Natural killer cell (primary cell): ENCODE data around the gene GRK2. TPM values are rescaled to one million over a fixed set of nuclear protein-coding genes. Genes with fewer than 3 reads are reported as not detected.
A peak's percentile ranks its signal among the peaks of the same experiment; 100 is the strongest.

ENCODE experiments used
- ATAC-seq, 3 donors: fragments of 150-1000 bp in 2 of 3; fragments of 200-7000 bp in 1 of 3; cut with Tn5 transposase; 1 replicate in 1 of 3; 2 replicates in 2 of 3; pipeline ENCODE4 v1.10.0; 2021; ENCODE audit warnings: mild to moderate bottlenecking in 2 of 3, moderate library complexity in 2 of 3
- DNase-seq, 2 donors: peaks; one replicate each; pipeline versions ENCODE4 v3.0.0 to v3.0.0-alpha.2; 2013 to 2021; ENCODE audit warnings: mixed read lengths in 1 of 2
- H3K27ac ChIP-seq: one replicate; pipeline ENCODE4 v1.5.1; 2013; ENCODE audit warnings: mild to moderate bottlenecking, low read length
- H3K27me3 ChIP-seq: one replicate; pipeline ENCODE4 v1.6.1; 2013; ENCODE audit warnings: low read length; ENCODE audit not compliant: control insufficient read depth, insufficient read depth
- H3K36me3 ChIP-seq: one replicate; pipeline ENCODE4 v1.6.1; 2013; ENCODE audit warnings: low read length; ENCODE audit not compliant: control insufficient read depth, insufficient read depth
- H3K4me1 ChIP-seq: one replicate; pipeline ENCODE4 v1.6.1; 2013; ENCODE audit warnings: low read length; ENCODE audit not compliant: control insufficient read depth, insufficient read depth
- H3K4me3 ChIP-seq: one replicate; pipeline ENCODE4 v1.5.1; 2013; ENCODE audit warnings: low read length
- H3K9me3 ChIP-seq: one replicate; pipeline ENCODE4 v1.6.1; 2013; ENCODE audit warnings: low read length; ENCODE audit not compliant: control insufficient read depth, insufficient read depth
- H3K27ac Mint-ChIP-seq, 2 donors: one replicate each; pipeline ENCODE4 v1.8.0; 2022; ENCODE audit warnings: mild to moderate bottlenecking in 2 of 2, mixed read lengths in 2 of 2, moderate library complexity in 1 of 2
- H3K27me3 Mint-ChIP-seq, 2 donors: one replicate each; pipeline ENCODE4 v1.8.0; 2022; ENCODE audit warnings: low read depth in 2 of 2, mixed read lengths in 2 of 2
- H3K36me3 Mint-ChIP-seq: one replicate; pipeline ENCODE4 v1.8.0; 2022; ENCODE audit warnings: mixed read lengths
- H3K4me1 Mint-ChIP-seq, 2 donors: one replicate each; pipeline ENCODE4 v1.8.0; 2022; ENCODE audit warnings: mixed read lengths in 2 of 2
- H3K4me3 Mint-ChIP-seq: one replicate; pipeline ENCODE4 v1.8.0; 2022; ENCODE audit warnings: mild to moderate bottlenecking, moderate library complexity, mixed read lengths
- H3K9me3 Mint-ChIP-seq, 2 donors: one replicate each; pipeline ENCODE4 v1.8.0; 2022; ENCODE audit warnings: mixed read lengths in 2 of 2
- WGBS: methylation state at CpG from one replicate; pipeline ENCODE4 v1.1.7; 2013; ENCODE audit warnings: missing lambda C conversion rate; ENCODE audit not compliant: insufficient coverage; 5-methylcytosine and 5-hydroxymethylcytosine counted together
- intact Hi-C: fragments of 100-400 bp; cut with micrococcal nuclease; formaldehyde crosslinking; loops from one replicate; pipeline ENCODE4 v1.14.2; 2022
- total RNA-seq, 4 donors: library from RNA; stranded (reverse); fragments of 120-200 nt in 1 of 4; gene quantifications; one replicate each; pipeline versions ENCODE4 v1.2.3 to v1.2.4, GENCODE V29; 2013 to 2022
- TF ChIP-seq, protein P1 (sequence below): fragments of 200-600 bp; IDR thresholded peaks from one replicate; pipeline ENCODE4 v1.8.0; 2022; ENCODE audit warnings: antibody characterized with exemption

The GRK2 gene
- total RNA-seq, 3 donors from 2014 or later (not counting 1 experiment from before 2014, with no cell fraction given): 390 to 482 (median 441) TPM

- no peak overlapping the region for H3K27ac ChIP-seq
- Mint-ChIP-seq H3K4me3 (no peak overlapping the region), H3K27me3 (no peaks in the 10 kb centered on the region), H3K36me3 (peaks cover 40% of the 10 kb centered on the region), H3K27ac (peak overlapping the region in 1 of 2 donors; percentile 43), H3K9me3 (no peaks in the 10 kb centered on the region), H3K4me1 (peaks cover 34 to 39% of the 10 kb centered on the region in 2 donors)
- no peaks in the 10 kb centered on the region for H3K27me3 ChIP-seq
- ATAC-seq: no peak
- TF ChIP-seq, protein P1, sequence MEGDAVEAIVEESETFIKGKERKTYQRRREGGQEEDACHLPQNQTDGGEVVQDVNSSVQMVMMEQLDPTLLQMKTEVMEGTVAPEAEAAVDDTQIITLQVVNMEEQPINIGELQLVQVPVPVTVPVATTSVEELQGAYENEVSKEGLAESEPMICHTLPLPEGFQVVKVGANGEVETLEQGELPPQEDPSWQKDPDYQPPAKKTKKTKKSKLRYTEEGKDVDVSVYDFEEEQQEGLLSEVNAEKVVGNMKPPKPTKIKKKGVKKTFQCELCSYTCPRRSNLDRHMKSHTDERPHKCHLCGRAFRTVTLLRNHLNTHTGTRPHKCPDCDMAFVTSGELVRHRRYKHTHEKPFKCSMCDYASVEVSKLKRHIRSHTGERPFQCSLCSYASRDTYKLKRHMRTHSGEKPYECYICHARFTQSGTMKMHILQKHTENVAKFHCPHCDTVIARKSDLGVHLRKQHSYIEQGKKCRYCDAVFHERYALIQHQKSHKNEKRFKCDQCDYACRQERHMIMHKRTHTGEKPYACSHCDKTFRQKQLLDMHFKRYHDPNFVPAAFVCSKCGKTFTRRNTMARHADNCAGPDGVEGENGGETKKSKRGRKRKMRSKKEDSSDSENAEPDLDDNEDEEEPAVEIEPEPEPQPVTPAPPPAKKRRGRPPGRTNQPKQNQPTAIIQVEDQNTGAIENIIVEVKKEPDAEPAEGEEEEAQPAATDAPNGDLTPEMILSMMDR: no peak
- no peak for DNase-seq
- peaks cover 97% of the 10 kb centered on the region for H3K36me3 ChIP-seq
- H3K9me3 ChIP-seq: no peaks in the 10 kb centered on the region
- H3K4me1 ChIP-seq: peaks cover 12% of the 10 kb centered on the region
- intact Hi-C loops: no loop called here
- no peak overlapping the region for H3K4me3 ChIP-seq
These were observed 17.6 kb upstream of the GRK2 start for GRCh38 chr11:67248653-67249052.

DNA sequence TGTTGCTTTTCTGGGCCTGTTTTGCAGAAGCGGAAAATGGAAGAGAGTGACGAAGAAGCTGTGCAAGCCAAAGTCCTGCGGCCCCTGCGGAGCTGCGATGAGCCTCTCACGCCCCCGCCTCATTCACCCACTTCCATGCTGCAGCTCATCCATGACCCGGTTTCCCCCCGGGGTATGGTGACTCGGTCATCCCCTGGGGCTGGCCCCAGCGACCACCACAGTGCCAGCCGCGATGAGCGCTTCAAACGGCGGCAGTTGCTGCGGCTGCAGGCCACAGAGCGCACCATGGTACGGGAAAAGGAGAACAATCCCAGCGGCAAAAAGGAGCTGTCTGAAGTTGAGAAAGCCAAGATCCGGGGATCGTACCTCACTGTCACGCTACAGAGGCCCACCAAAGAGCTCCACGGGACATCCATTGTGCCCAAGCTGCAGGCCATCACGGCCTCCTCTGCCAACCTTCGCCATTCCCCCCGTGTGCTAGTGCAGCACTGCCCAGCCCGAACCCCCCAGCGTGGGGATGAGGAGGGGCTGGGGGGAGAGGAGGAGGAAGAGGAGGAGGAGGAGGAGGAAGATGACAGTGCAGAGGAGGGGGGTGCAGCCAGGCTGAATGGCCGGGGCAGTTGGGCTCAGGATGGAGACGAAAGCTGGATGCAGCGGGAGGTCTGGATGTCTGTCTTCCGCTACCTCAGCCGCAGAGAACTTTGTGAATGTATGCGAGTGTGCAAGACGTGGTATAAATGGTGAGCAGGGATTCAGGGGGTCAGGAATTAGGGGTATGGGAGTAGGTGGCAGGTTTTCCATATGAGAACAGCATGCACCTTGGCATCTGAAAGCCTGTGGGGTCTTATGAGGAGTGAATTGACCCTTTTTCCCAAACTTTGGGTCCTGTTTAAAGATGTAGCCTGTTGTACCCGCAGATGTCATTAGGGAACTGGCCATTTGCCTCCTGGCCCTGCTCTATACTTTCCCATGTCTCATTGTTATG, 15.9 kb upstream of the GRK2 start:
- H3K27me3 Mint-ChIP-seq: no peaks in the 10 kb centered on the region
- H3K4me3 Mint-ChIP-seq: no peak overlapping the region
- WGBS: 96% methylated on average over 37 of the region's 37 CpGs
- peaks cover 38 to 44% of the 10 kb centered on the region in 2 donors for H3K4me1 Mint-ChIP-seq
- intact Hi-C loops: loop anchor here (5.0 kb wide), 1 partner anchor 37 kb away; the partner anchor contains the start of gene ANKRD13D
- no peak for ATAC-seq
- no peaks in the 10 kb centered on the region for H3K9me3 Mint-ChIP-seq
- H3K27ac Mint-ChIP-seq: peak overlapping the region in 1 of 2 donors; percentile 38
- Histone ChIP-seq H3K36me3 (peaks cover 98% of the 10 kb centered on the region), H3K4me1 (peaks cover 18% of the 10 kb centered on the region), H3K27ac (no peak overlapping the region), H3K4me3 (no peak overlapping the region), H3K27me3 (no peaks in the 10 kb centered on the region), H3K9me3 (no peaks in the 10 kb centered on the region)
- DNase-seq: peak in 1 of 2 donors; percentile 18
- peaks cover 41% of the 10 kb centered on the region for H3K36me3 Mint-ChIP-seq
- TF ChIP-seq, protein P1: no peak

DNA sequence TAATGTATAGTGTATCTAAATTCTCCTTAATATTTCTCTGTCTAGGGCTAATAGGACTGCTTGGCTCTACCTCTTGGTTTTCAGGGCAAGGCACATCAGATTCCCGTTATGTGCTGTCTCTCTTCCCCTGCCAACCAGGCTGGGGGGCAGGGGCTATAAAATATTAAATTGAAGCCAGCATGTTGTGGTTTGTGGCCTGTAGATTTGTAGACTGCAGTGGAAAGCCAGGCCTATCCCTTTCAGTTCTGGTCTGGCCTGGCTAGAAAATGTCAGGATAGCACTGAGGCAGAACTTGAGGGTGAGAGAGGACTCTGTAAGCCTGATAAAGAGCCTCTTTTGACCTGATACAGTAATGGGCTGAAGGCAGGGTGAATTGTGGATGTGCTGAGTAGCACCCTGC, 14.4 kb upstream of the GRK2 start:
- H3K4me3 Mint-ChIP-seq: no peak overlapping the region
- 81% methylated on average over 1 of the region's 1 CpG for WGBS
- H3K27me3 ChIP-seq: no peaks in the 10 kb centered on the region
- peaks cover 36 to 40% of the 10 kb centered on the region in 2 donors for H3K4me1 Mint-ChIP-seq
- ATAC-seq (no peak), DNase-seq (peak in 1 of 2 donors; percentile 13)
- no peak overlapping the region for H3K27ac ChIP-seq
- H3K27ac Mint-ChIP-seq: peak overlapping the region; percentile 78 to 89
- H3K9me3 Mint-ChIP-seq: no peaks in the 10 kb centered on the region
- H3K9me3 ChIP-seq: no peaks in the 10 kb centered on the region
- no peaks in the 10 kb centered on the region for H3K27me3 Mint-ChIP-seq
- H3K4me3 ChIP-seq: no peak overlapping the region
- H3K4me1 ChIP-seq: peaks cover 18% of the 10 kb centered on the region
- H3K36me3 Mint-ChIP-seq: peaks cover 31% of the 10 kb centered on the region
- intact Hi-C loops: loop anchor here (5.0 kb wide), 1 partner anchor 35 kb away; the partner anchor contains the start of gene ANKRD13D
- TF ChIP-seq, protein P1: no peak
- H3K36me3 ChIP-seq: peaks cover 99% of the 10 kb centered on the region
